HepG2 (cell line): ENCODE data around the gene TNNI2. TPM values are rescaled to one million over a fixed set of nuclear protein-coding genes. Genes with fewer than 3 reads are reported as not detected.

ENCODE experiments used
- HNRNPLL ChIP-seq: fragments of 200-400 bp; formaldehyde crosslinking; IDR thresholded peaks from 2 replicates; pipeline ENCODE4 v1.6.1; 2017; ENCODE audit warnings: mild to moderate bottlenecking, low read depth, low read length; ENCODE audit not compliant: poor library complexity, severe bottlenecking
- KDM2A ChIP-seq: sonication (generic); formaldehyde crosslinking; IDR thresholded peaks from 2 replicates; pipeline ENCODE4 v1.4.0; 2020; ENCODE audit warnings: low read depth, missing genetic modification reagents, borderline replicate concordance
- LCORL ChIP-seq, 2 experiments: fragments of 450-650 bp in 1 of 2; sonication (generic) in 1 of 2; formaldehyde crosslinking in 1 of 2; IDR thresholded peaks; 2 replicates each; pipeline versions ENCODE4 v1.5.0 to v1.6.1; 2017 to 2020; ENCODE audit warnings: antibody characterized with exemption in 1 of 2, missing genetic modification reagents in 1 of 2
- MAZ ChIP-seq, 2 experiments: sonication (generic) in 1 of 2; formaldehyde crosslinking in 1 of 2; IDR thresholded peaks; 2 replicates each; pipeline versions ENCODE4 v1.5.0 to v1.6.1; 2012 to 2020; ENCODE audit warnings: low read depth in 2 of 2, mild to moderate bottlenecking in 2 of 2, borderline replicate concordance in 1 of 2, improper control_type of control experiment in 1 of 2, low read length in 1 of 2, missing genetic modification reagents in 1 of 2, moderate library complexity in 1 of 2
- MYC ChIP-seq: sonication (generic); formaldehyde crosslinking; IDR thresholded peaks from 2 replicates; pipeline ENCODE4 v1.9.0; 2021; ENCODE audit warnings: missing genetic modification reagents, borderline replicate concordance
- PAF1 ChIP-seq: IDR thresholded peaks from 2 replicates; pipeline ENCODE4 v1.6.1; 2016; ENCODE audit warnings: missing genetic modification reagents, missing compliant biosample characterization
- RERE ChIP-seq: IDR thresholded peaks from 2 replicates; pipeline ENCODE4 v1.6.1; 2016; ENCODE audit warnings: low read depth, missing genetic modification reagents, missing compliant biosample characterization
- ZBED4 ChIP-seq: sonication (generic); formaldehyde crosslinking; IDR thresholded peaks from 2 replicates; pipeline ENCODE4 v1.4.0; 2020; ENCODE audit warnings: missing genetic modification reagents, borderline replicate concordance
- ZBTB44 ChIP-seq: sonication (generic); formaldehyde crosslinking; IDR thresholded peaks from 2 replicates; pipeline ENCODE4 v1.4.0; 2020; ENCODE audit warnings: missing genetic modification reagents
- ZBTB7B ChIP-seq: sonication (generic); formaldehyde crosslinking; IDR thresholded peaks from 2 replicates; pipeline ENCODE4 v1.4.0; 2020; ENCODE audit warnings: missing genetic modification reagents
- ZFP37 ChIP-seq: sonication (generic); formaldehyde crosslinking; IDR thresholded peaks from 2 replicates; pipeline ENCODE4 v1.4.0; 2020; ENCODE audit warnings: missing genetic modification reagents, borderline replicate concordance
- ZNF629 ChIP-seq: sonication (generic); formaldehyde crosslinking; conservative IDR thresholded peaks from 2 replicates; pipeline ENCODE4 v1.5.0; 2020; ENCODE audit warnings: missing genetic modification reagents
- ZNF678 ChIP-seq: sonication (generic); formaldehyde crosslinking; IDR thresholded peaks from 2 replicates; pipeline ENCODE4 v1.4.0; 2020; ENCODE audit warnings: mild to moderate bottlenecking, missing genetic modification reagents
- ZNF770 ChIP-seq: sonication (generic); formaldehyde crosslinking; IDR thresholded peaks from 2 replicates; pipeline ENCODE4 v1.5.0; 2020; ENCODE audit warnings: mild to moderate bottlenecking, missing genetic modification reagents
- polyA plus RNA-seq, 8 experiments: library from polyadenylated mRNA; depleted of rRNA in 3 of 8; stranded (reverse) in 7 of 8; unstranded in 1 of 8; fragments of >200 nt; fragmentation: Illumina TruSeq in 4 of 8; extraction: Trizol in 4 of 8; gene quantifications; 2 replicates each; pipeline versions ENCODE4 v1.2.1 to v1.2.3, GENCODE V29; 2011 to 2016; ENCODE audit warnings: low read depth in 4 of 8, missing spikeins in 1 of 8, mixed read lengths in 1 of 8; ENCODE audit not compliant: insufficient read depth in 1 of 8
- total RNA-seq, 5 experiments: library from RNA; depleted of rRNA; stranded (reverse); fragments of >200 nt; fragmentation: Illumina TruSeq; extraction: Trizol; gene quantifications; 2 replicates each; pipeline ENCODE4 v1.2.3, GENCODE V29; 2016; ENCODE audit warnings: low read depth in 1 of 5

Gene TNNI2
- total and polyA plus RNA-seq, 2 of the 13 experiments (the other 11 are each of a cell fraction or from before 2014, with no cell fraction given) = 7.2 to 12.0 TPM

- TF ChIP-seq MAZ (IDR thresholded peaks at IDR 0.05; ENCODE audit: borderline replicate concordance, low read depth, low read length) (no peak), MAZ (CRISPR knock-in tag; IDR thresholded peaks at IDR 0.05; ENCODE audit: low read depth) (0 out of 2 replicates have a peak, but pooled peaks have one; percentile 30), ZBTB44 (CRISPR knock-in tag) (no peak), RERE (CRISPR knock-in tag) (no peak), HNRNPLL (peak; percentile 18), ZBED4 (CRISPR knock-in tag) (0 out of 2 replicates have a peak, but pooled peaks have one; percentile 56), ZNF678 (CRISPR knock-in tag) (no peak), LCORL (IDR thresholded peaks at IDR 0.05) (no peak), LCORL (CRISPR knock-in tag; IDR thresholded peaks at IDR 0.05) (peak; percentile 48; the same call in 1 of the 2 replicates), ZNF770 (CRISPR knock-in tag) (peak; percentile 43; the same call in 1 of the 2 replicates), ZBTB7B (CRISPR knock-in tag) (peak; percentile 98), ZFP37 (CRISPR knock-in tag) (no peak), KDM2A (CRISPR knock-in tag) (peak; percentile 36; the same call in 1 of the 2 replicates), MYC (CRISPR knock-in tag) (peak; percentile 63; the same call in 1 of the 2 replicates), PAF1 (CRISPR knock-in tag) (no peak), ZNF629 (CRISPR knock-in tag) (no peak)
Observed at GRCh38 chr11:1832211-1832919, 6.4 kb upstream of the TNNI2 start (continued).
